ENCODE measurements around the gene TSKU.

The TSKU gene

GRCh38 chr11:76793391-76794291 lies 10.5 kb downstream of the TSKU start:
- Histone ChIP-seq H3K4me3 (ENCODE audit: low read depth, low read length) (no peak overlapping the region), H3K9ac (no peak overlapping the region), H3K36me3 (ENCODE audit: control insufficient read depth, insufficient read depth, low read length) (no peaks in the 10 kb centered on the region), H3K4me1 (peaks cover 11% of the 10 kb centered on the region), H3K27ac (no peak overlapping the region), H2AFZ (no peak overlapping the region), H3K27me3 (ENCODE audit: control insufficient read depth, insufficient read depth, low read length) (no peaks in the 10 kb centered on the region), H3K9me3 (ENCODE audit: control insufficient read depth, low read length) (no peaks in the 10 kb centered on the region), H3K4me2 (ENCODE audit: low read length) (no peak overlapping the region), H3K79me2 (peaks cover 8% of the 10 kb centered on the region)
- TF ChIP-seq CTCF (IDR thresholded peaks at IDR 0.05), result no peak

GRCh38 chr11:76794371-76795289 lies 11.5 kb downstream of the TSKU start:
- no peak overlapping the region for H3K4me3 ChIP-seq (ENCODE audit: low read depth, low read length)
- no peaks in the 10 kb centered on the region for H3K27me3 ChIP-seq (ENCODE audit: control insufficient read depth, insufficient read depth, low read length)
- no peak overlapping the region for H3K27ac ChIP-seq
- TF ChIP-seq CTCF (IDR thresholded peaks at IDR 0.05), result no peak
- peaks cover 3% of the 10 kb centered on the region for H3K4me1 ChIP-seq
- no peaks in the 10 kb centered on the region for H3K36me3 ChIP-seq (ENCODE audit: control insufficient read depth, insufficient read depth, low read length)
- H3K9ac ChIP-seq, result no peak overlapping the region
- no peaks in the 10 kb centered on the region for H3K9me3 ChIP-seq (ENCODE audit: control insufficient read depth, low read length)
- H2AFZ ChIP-seq, result no peak overlapping the region
- H3K79me2 ChIP-seq, result peaks cover 6% of the 10 kb centered on the region
- H3K4me2 ChIP-seq (ENCODE audit: low read length), result no peak overlapping the region

GRCh38 chr11:76795290-76795935 lies 12.3 kb downstream of the TSKU start:
- H3K9me3 ChIP-seq (ENCODE audit: control insufficient read depth, low read length), result no peaks in the 10 kb centered on the region
- no peaks in the 10 kb centered on the region for H3K27me3 ChIP-seq (ENCODE audit: control insufficient read depth, insufficient read depth, low read length)
- no peaks in the 10 kb centered on the region for H3K36me3 ChIP-seq (ENCODE audit: control insufficient read depth, insufficient read depth, low read length)
- H2AFZ ChIP-seq, result no peak overlapping the region
- H3K4me1 ChIP-seq, result peaks cover 3% of the 10 kb centered on the region
- no peak for TF ChIP-seq CTCF (IDR thresholded peaks at IDR 0.05)
- no peak overlapping the region for H3K27ac ChIP-seq
- peaks cover 6% of the 10 kb centered on the region for H3K79me2 ChIP-seq
- H3K4me2 ChIP-seq (ENCODE audit: low read length), result no peak overlapping the region
- no peak overlapping the region for H3K9ac ChIP-seq
- H3K4me3 ChIP-seq (ENCODE audit: low read depth, low read length), result no peak overlapping the region

- H3K4me1 ChIP-seq, result peaks cover 3% of the 10 kb centered on the region
- no peak overlapping the region for H2AFZ ChIP-seq
- H3K4me3 ChIP-seq (ENCODE audit: low read depth, low read length), result no peak overlapping the region
- no peak overlapping the region for H3K9ac ChIP-seq
- H3K79me2 ChIP-seq, result peaks cover 6% of the 10 kb centered on the region
- no peak overlapping the region for H3K4me2 ChIP-seq (ENCODE audit: low read length)
- no peaks in the 10 kb centered on the region for H3K9me3 ChIP-seq (ENCODE audit: control insufficient read depth, low read length)
- TF ChIP-seq CTCF (IDR thresholded peaks at IDR 0.05), result no peak
- no peaks in the 10 kb centered on the region for H3K27me3 ChIP-seq (ENCODE audit: control insufficient read depth, insufficient read depth, low read length)
- no peaks in the 10 kb centered on the region for H3K36me3 ChIP-seq (ENCODE audit: control insufficient read depth, insufficient read depth, low read length)
- no peak overlapping the region for H3K27ac ChIP-seq
Measured at GRCh38 chr11:76795936-76796441, 12.8 kb downstream of the TSKU start.
